ENCODE data around the gene NRIP1. TPM values are rescaled to one million over a fixed set of nuclear protein-coding genes. Genes with fewer than 3 reads are reported as not detected.

The NRIP1 gene
- polyA plus RNA-seq, 3 donors = 4.3 to 28.2 (median 23.5) TPM

DNA sequence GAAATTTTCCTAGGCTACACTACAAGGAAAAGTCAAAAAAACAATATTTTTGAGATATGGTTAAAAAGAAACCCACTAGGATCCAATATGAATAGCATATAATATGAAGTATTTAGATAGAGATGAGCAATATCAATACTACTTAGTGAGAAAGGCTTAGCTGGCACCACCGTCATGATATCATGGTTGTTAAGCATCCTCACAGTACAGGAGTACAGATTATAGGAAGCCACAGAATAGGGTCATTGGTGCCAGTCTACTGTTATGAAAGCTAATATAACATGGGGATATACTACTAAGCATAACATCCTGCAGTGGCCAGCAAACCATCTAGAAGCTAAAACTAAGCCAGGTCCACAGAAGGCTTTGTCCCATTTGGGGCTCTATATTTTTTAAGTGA is 28.4 kb upstream of the NRIP1 start:
- H2AFZ ChIP-seq (ENCODE audit: insufficient read depth, low read depth, low read length, poor library complexity, severe bottlenecking) = no peak overlapping the region
- H3K4me3 ChIP-seq (replicated peaks in 1 of 3; ENCODE audit: low read depth in 2 of 3, low read length in 3 of 3) = no peak overlapping the region
- no peaks in the 10 kb centered on the region for H3K79me2 ChIP-seq (ENCODE audit: insufficient read depth, low read length)
- H3K4me2 ChIP-seq (replicated peaks; ENCODE audit: extremely low read depth, low read length, poor library complexity, severe bottlenecking) = no peak overlapping the region
- no peaks in the 10 kb centered on the region for H3K36me3 ChIP-seq (replicated peaks in 1 of 2; ENCODE audit: control insufficient read depth in 1 of 2, insufficient read depth in 2 of 2, low read length in 2 of 2)
- H3K27ac ChIP-seq (ENCODE audit: low read depth in 1 of 2, low read length in 2 of 2) = no peak overlapping the region
- no peaks in the 10 kb centered on the region for H4K20me1 ChIP-seq (ENCODE audit: insufficient read depth, low read length)
- TF ChIP-seq, protein P1, sequence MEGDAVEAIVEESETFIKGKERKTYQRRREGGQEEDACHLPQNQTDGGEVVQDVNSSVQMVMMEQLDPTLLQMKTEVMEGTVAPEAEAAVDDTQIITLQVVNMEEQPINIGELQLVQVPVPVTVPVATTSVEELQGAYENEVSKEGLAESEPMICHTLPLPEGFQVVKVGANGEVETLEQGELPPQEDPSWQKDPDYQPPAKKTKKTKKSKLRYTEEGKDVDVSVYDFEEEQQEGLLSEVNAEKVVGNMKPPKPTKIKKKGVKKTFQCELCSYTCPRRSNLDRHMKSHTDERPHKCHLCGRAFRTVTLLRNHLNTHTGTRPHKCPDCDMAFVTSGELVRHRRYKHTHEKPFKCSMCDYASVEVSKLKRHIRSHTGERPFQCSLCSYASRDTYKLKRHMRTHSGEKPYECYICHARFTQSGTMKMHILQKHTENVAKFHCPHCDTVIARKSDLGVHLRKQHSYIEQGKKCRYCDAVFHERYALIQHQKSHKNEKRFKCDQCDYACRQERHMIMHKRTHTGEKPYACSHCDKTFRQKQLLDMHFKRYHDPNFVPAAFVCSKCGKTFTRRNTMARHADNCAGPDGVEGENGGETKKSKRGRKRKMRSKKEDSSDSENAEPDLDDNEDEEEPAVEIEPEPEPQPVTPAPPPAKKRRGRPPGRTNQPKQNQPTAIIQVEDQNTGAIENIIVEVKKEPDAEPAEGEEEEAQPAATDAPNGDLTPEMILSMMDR (IDR thresholded peaks at IDR 0.05) = no peak
- Mint-ChIP-seq H3K4me1 (no peaks in the 10 kb centered on the region), H3K27ac (no peak overlapping the region), H3K27me3 (ENCODE audit: low read depth in 3 of 3) (no peaks in the 10 kb centered on the region), H3K36me3 (no peaks in the 10 kb centered on the region), H3K4me3 (no peak overlapping the region), H3K9me3 (peaks cover 0 to 1% (median 0%) of the 10 kb centered on the region in 7 donors)
- no peak for DNase-seq
- no peak overlapping the region for H3K9ac ChIP-seq (ENCODE audit: insufficient read depth, low read length, poor library complexity, severe bottlenecking)
- H3K27me3 ChIP-seq (ENCODE audit: control insufficient read depth in 2 of 2, insufficient read depth in 2 of 2, low read length in 2 of 2) = no peaks in the 10 kb centered on the region
- H3K9me3 ChIP-seq (replicated peaks in 1 of 2; ENCODE audit: control insufficient read depth in 1 of 2, insufficient read depth in 1 of 2, low read length in 2 of 2) = no peaks in the 10 kb centered on the region
- WGBS (ENCODE audit: insufficient coverage) = no CpG with 5 or more reads among the region's 1 CpG
- H3K4me1 ChIP-seq (ENCODE audit: control insufficient read depth in 1 of 2, insufficient read depth in 2 of 2, low read length in 2 of 2) = no peaks in the 10 kb centered on the region
- intact Hi-C loops (cut with micrococcal nuclease) = no loop called here

DNA sequence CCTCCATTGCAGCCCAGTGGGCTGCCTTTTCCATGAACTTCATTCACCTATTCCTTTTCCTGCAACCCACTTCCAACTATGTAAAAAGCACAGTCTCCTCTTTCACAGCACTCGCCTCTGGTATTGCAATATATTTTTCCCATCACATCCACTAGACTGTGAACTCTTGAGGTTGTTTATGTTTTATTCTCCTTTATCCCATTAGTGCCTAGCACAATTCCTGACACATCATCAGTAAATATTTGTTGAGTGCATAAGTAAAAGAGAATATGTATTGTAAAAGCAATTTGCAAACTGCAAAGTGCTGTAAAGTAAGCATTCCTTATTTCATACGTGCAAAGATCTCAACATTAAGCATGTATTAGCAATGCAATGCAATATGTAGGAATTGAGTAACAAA is 27.9 kb upstream of the NRIP1 start:
- H3K4me1 ChIP-seq (ENCODE audit: control insufficient read depth in 1 of 2, insufficient read depth in 2 of 2, low read length in 2 of 2) = no peaks in the 10 kb centered on the region
- no peaks in the 10 kb centered on the region for H3K27me3 ChIP-seq (ENCODE audit: control insufficient read depth in 2 of 2, insufficient read depth in 2 of 2, low read length in 2 of 2)
- H3K27ac ChIP-seq (ENCODE audit: low read depth in 1 of 2, low read length in 2 of 2) = no peak overlapping the region
- TF ChIP-seq, protein P1 (IDR thresholded peaks at IDR 0.05) = no peak
- H2AFZ ChIP-seq (ENCODE audit: insufficient read depth, low read depth, low read length, poor library complexity, severe bottlenecking) = no peak overlapping the region
- WGBS (ENCODE audit: insufficient coverage) = no CpG with 5 or more reads among the region's 2 CpGs
- H3K9ac ChIP-seq (ENCODE audit: insufficient read depth, low read length, poor library complexity, severe bottlenecking) = no peak overlapping the region
- DNase-seq = no peak
- no peaks in the 10 kb centered on the region for H3K79me2 ChIP-seq (ENCODE audit: insufficient read depth, low read length)
- H4K20me1 ChIP-seq (ENCODE audit: insufficient read depth, low read length) = no peaks in the 10 kb centered on the region
- no peaks in the 10 kb centered on the region for H3K36me3 ChIP-seq (replicated peaks in 1 of 2; ENCODE audit: control insufficient read depth in 1 of 2, insufficient read depth in 2 of 2, low read length in 2 of 2)
- H3K36me3 Mint-ChIP-seq = no peaks in the 10 kb centered on the region
- no peak overlapping the region for H3K27ac Mint-ChIP-seq
- intact Hi-C loops (cut with micrococcal nuclease) = no loop called here
- no peaks in the 10 kb centered on the region for H3K4me1 Mint-ChIP-seq
- no peaks in the 10 kb centered on the region for H3K27me3 Mint-ChIP-seq (ENCODE audit: low read depth in 3 of 3)
- H3K4me2 ChIP-seq (replicated peaks; ENCODE audit: extremely low read depth, low read length, poor library complexity, severe bottlenecking) = no peak overlapping the region
- peaks cover 0 to 1% (median 0%) of the 10 kb centered on the region in 7 donors for H3K9me3 Mint-ChIP-seq
- H3K4me3 Mint-ChIP-seq = no peak overlapping the region
- no peak overlapping the region for H3K4me3 ChIP-seq (replicated peaks in 1 of 3; ENCODE audit: low read depth in 2 of 3, low read length in 3 of 3)
- no peaks in the 10 kb centered on the region for H3K9me3 ChIP-seq (replicated peaks in 1 of 2; ENCODE audit: control insufficient read depth in 1 of 2, insufficient read depth in 1 of 2, low read length in 2 of 2)

Measured in CD14-positive monocyte (primary cell).